GM13977 (cell line): ENCODE measurements around the gene LYAR.

Source experiments
- DNase-seq: peaks from one replicate; pipeline ENCODE4 v3.0.0; 2012; ENCODE audit warnings: low spot score
- CTCF ChIP-seq: IDR thresholded peaks from 2 replicates; pipeline ENCODE4 v1.5.1; 2012; ENCODE audit warnings: mild to moderate bottlenecking, control low read depth; ENCODE audit not compliant: insufficient read depth; ENCODE audit errors: extremely low read depth, missing control alignments
- in situ Hi-C: fragments of 300-500 bp; cut with MboI; formaldehyde crosslinking; loops from one replicate; pipeline ENCODE4 v1.12.0; 2022; ENCODE audit warnings: low sequenced_read_pairs, low pct_unique_long_range_greater_than_20kb, mixed read lengths, inconsistent platforms; ENCODE audit not compliant: unreplicated experiment

LYAR gene

GRCh38 chr4:4289941-4290850, at the start of gene LYAR, which contains the start of gene ZBTB49:
Gene LYAR, minus strand, starts transcription at chr4:4290154. Its CDS starts 6,412 bp downstream, at chr4:4283742.
Gene ZBTB49, plus strand, starts transcription at chr4:4290251. Its CDS starts 9,695 bp downstream, at chr4:4299946.
- peak; percentile 97 for DNase-seq
- in situ Hi-C loops = no loop called here
- no peak for TF ChIP-seq CTCF

GRCh38 chr4:4339504-4340085, 49.6 kb upstream of the LYAR start:
- DNase-seq = no peak
- TF ChIP-seq CTCF = no peak
- in situ Hi-C loops = loop anchor here (10.0 kb wide), 1 partner anchor 85 kb away; no protein-coding TSS in a partner anchor

- in situ Hi-C loops = loop anchor here (10.0 kb wide), 1 partner anchor 84 kb away; no protein-coding TSS in a partner anchor
- DNase-seq = no peak
- TF ChIP-seq CTCF = no peak
Observed at GRCh38 chr4:4338210-4339001, 48.5 kb upstream of the LYAR start.

GRCh38 chr4:4334798-4335520, 45.0 kb upstream of the LYAR start:
- in situ Hi-C loops = loop anchor here (10.0 kb wide), 1 partner anchor 80 kb away; no protein-coding TSS in a partner anchor
- peak; percentile 62 for DNase-seq
- peak; percentile 95 for TF ChIP-seq CTCF

GRCh38 chr4:4333265-4333706, 43.3 kb upstream of the LYAR start:
- in situ Hi-C loops = loop anchor here (10.0 kb wide), 1 partner anchor 78 kb away; no protein-coding TSS in a partner anchor
- DNase-seq = no peak
- no peak for TF ChIP-seq CTCF

- no peak for DNase-seq
- no peak for TF ChIP-seq CTCF
- in situ Hi-C loops = loop anchor here (10.0 kb wide), 1 partner anchor 78 kb away; no protein-coding TSS in a partner anchor
Observed at GRCh38 chr4:4332529-4332928, 42.6 kb upstream of the LYAR start.
